SK-N-MC (cell line): ENCODE measurements around the gene RIC8B.

Source experiments
- EZH2 ChIP-seq: fragments of 200-600 bp; sonication (generic); IDR thresholded peaks from one replicate; pipeline ENCODE4 v1.6.1; 2017; ENCODE audit warnings: antibody characterized with exemption
- FOXP2 ChIP-seq: optimal IDR thresholded peaks from 2 replicates; pipeline ENCODE3; 2011; ENCODE audit warnings: mild to moderate bottlenecking, moderate library complexity; ENCODE audit not compliant: insufficient read depth; ENCODE audit errors: extremely low read length, control extremely low read depth
- POLR2AphosphoS5 ChIP-seq: IDR thresholded peaks from 2 replicates; pipeline ENCODE4 v1.6.1; 2012; ENCODE audit warnings: mild to moderate bottlenecking, low read depth, low read length, borderline replicate concordance

DNA sequence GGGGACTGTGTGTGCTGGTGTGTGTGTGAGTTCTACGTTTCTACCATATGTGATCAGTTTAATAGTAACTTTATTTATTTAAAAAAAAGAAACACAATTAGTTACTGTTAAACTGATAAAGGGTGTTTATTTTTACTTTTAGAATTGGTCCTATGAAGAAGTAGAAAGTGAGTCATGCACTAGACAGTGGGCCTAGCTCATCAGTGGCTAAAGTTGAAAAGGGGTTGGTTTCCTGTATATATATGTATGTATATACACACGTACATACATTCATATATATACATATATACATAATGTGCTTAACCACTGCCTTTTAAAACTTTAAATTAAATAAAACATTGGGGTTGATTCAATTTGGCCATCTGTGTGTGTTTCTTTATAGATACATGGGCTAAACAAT is 112.5 kb downstream of the RIC8B start:
- TF ChIP-seq EZH2, result no peak
- TF ChIP-seq POLR2AphosphoS5, result no peak
- no peak for TF ChIP-seq FOXP2
